ENCODE measurements around the gene ATP4A. TPM values are rescaled to one million over a fixed set of nuclear protein-coding genes. Genes with fewer than 3 reads are reported as not detected.

ATP4A gene
- polyA plus RNA-seq, 1 donor: not detected

DNA sequence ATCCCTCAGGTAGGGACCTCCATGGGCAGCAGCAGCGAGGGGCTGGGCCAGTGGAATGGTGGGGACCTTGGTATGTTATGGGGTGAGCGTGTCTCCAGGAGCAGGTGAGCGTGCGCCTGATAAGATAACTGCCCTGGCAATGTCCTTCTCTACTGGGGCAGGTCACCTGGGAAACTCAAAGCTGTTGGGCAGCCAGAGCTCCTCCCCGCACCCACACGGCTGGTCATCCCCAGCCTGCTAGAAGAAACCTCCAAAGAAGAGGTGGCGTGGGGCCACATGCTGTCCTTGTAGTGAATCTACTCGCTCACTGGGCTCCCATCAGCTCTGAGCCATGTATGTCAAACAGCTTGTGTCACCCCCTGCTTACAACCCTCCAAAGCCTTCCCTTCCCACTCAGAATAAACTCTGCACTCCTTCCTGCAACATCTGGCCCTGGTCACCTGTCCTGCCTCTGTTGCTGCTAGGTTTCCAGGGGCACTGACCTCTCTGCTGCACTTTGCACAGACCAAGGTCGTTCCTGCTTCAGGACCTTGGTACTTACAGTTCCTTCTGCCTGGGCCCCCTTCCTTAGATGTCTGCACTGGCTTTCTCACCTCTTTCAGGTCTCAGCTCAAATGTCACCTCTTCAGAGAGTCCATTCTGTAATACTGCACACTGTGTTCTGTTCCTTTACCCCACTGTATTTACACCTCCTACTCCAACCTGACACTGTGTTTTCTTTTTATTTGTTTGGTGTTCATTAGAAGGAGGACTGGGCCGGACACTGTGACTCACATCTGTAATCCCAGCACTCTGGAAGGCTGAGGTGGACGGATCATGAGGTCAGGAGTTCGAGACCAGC is 1.8 kb upstream of the ATP4A start:
- DNase-seq (ENCODE audit: low read depth): no peak

DNA sequence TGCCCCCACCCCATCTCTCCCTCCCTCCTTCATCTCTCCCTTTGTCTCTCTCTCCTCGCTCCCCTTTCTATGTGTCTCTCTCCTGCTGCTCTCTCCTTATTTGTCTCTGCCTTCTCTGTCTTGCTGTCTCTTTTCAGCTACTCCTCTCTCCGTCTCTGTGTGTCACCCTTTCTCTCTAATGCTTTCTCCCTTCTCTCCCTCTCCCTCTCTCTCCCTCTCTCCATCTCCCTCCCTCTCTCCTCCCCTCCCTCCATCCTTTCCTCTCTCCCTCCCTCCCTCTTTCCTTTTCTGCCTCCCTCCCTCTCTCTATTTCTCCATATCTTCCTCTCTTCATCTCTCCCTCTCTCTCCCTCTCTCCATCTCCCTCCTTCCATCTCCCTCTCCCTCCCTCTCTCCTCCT is 682 bp downstream of the ATP4A start:
- no peak for DNase-seq (ENCODE audit: low read depth)

DNA sequence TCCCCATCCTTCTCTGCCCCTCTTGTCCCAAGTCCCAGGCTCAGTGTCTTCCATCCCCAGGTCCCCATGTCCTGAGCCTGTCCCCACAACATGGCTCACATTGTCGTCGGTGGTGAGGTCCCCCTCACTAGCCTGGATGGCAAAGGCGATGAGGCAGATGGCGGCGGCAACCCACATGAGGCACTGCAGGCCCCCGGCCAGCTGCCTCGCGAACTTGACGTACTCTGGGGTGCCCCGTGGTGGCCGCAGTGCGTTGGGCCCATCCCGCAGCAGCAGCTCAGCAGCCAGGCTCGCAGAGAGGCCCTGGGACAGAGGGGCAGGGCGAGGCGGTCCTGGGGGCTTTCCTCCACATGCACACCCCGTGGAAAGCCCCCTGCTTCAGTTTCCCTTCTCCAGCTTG is 1.1 kb downstream of the ATP4A start:
- no peak for DNase-seq (ENCODE audit: low read depth)

DNA sequence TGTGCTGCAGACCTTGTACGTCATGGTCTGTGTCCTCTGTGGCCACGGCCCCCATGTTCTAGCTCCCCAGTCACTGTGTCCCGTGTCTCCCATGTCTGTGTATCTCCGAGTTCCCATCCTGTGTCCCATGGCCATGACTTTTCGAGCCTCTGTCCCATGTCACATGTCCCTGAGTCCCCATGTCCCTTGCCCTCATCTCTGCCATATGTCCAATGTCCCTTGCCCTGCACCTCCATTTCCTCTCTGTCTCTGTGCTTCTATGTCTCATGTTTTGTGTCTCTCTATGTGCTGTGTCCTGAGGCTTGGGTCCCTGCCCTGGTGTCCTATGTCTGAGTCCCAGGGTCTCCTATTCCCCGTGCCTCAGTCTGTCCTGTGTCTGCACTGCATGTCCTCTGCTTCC is 2.0 kb downstream of the ATP4A start:
- no peak for DNase-seq (ENCODE audit: low read depth)

DNA sequence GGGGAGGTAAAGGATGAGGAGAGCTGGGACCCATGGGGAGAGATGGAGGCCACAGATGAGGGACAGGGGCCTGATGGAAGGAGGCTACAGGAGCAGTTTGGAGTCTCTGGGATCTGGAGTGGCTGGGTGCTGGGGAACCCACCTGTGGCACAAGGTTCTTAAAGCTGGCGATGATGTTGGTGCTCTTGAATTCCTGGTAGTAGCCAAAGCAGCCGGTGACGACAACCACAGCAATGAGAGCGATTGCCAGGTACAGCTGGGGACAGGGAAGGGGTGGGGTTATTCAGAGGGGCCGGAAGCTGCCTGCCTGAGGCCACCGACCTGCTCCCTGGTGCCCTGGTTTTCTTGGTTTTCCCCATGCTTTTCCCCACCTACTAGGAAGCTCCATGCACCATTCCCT is 2.8 kb downstream of the ATP4A start:
- no peak for DNase-seq (ENCODE audit: low read depth)

DNA sequence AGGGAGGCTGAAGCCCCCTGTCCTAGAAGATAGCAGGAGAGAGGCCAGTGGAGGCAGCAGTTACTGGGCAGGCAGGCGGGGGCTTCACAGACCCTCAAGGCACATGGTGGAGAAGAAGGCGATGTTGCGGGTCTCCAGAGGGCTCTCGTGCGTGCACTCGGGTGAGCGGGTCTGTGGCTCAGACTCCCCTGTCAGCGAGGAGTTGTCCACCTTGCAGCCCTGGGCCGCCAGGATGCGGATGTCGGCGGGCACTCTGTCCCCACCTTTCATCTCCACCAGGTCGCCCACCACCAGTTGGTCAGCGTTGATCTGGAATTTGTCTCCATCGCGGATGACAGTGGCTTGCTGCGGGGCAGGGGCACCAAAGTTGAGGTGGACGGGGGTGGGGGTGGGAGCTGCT is 3.2 kb downstream of the ATP4A start:
- no peak for DNase-seq (ENCODE audit: low read depth)

DNA sequence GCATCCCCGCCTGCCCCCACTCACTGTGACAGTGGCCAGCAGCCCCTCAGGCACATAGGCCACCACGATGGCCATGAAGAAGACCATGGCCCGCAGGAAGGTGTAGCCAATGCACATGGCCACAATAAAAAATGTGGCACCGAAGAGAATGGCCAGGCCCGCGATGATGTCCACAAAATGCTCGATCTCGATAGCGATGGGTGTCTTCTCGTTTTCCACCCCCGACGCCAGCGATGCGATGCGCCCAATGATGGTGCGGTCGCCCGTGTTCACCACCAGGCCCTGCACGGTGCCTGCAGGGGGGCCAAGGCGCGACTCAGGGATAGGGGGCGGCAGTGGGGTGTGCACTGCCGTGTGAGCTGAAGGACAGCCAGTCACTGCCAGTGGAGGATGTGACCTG is 3.7 kb downstream of the ATP4A start:
- no peak for DNase-seq (ENCODE audit: low read depth)

DNA sequence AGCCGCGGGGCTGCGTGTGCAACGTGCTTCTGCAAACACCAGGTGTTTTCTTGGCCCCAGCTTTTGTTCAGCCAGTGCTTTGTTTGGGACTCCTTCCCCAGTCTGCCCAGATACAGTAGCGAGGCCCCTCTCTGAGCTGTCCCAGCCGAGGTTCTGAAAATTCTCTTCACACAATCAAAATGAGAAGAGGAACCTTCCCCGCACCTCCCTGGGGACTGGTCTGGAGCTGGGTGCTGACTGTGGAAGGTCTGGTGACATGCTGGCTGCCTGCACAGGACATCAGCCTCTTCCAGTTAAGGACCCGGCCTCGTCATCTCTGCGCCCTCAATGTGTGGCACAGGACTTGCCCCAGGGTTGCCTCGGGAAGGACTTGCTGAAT is 4.2 kb downstream of the ATP4A start:
- no peak for DNase-seq (ENCODE audit: low read depth)

DNA sequence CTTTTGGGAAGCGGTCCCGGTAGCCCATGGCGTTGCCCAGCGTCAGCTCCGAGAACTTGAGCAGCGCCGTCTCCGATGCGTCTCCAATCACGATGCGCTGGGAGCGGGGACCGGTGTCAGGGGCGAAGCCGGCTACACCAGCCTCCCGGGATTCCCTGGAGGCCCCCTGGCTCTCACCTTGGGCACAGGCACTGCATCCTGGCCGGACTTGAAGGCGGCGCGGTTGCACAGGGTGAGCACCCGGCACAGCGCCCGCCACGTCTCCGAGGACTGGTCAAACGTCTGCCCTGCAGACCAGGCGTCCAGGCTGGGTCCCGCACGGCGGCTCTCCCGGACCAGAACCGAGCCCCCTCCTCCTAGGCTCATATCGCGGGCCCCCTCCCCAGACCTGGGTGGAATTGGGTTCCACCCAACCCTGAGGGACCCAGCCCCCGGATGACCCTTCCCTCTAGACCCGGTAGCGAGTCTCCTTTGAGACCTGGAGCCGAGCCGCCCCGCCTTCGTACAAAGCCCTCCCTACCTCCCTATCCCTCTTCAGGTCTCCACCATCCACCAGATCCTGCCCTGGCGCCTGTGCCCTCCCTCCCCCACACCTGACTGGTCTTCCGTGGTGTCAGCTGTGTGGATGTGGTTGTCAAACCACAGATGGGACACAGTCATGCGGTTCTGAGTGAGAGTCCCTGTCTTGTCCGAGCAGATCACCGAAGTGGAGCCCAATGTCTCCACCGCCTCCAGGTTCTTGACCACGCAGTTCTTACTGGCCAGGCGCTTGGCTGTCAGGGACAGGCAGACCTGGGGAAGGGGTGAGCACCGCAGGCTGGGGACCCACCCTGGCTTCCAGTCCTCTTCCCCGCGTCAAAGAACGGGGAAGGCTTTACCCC is 4.8 kb downstream of the ATP4A start:
- no peak for DNase-seq (ENCODE audit: low read depth)

DNA sequence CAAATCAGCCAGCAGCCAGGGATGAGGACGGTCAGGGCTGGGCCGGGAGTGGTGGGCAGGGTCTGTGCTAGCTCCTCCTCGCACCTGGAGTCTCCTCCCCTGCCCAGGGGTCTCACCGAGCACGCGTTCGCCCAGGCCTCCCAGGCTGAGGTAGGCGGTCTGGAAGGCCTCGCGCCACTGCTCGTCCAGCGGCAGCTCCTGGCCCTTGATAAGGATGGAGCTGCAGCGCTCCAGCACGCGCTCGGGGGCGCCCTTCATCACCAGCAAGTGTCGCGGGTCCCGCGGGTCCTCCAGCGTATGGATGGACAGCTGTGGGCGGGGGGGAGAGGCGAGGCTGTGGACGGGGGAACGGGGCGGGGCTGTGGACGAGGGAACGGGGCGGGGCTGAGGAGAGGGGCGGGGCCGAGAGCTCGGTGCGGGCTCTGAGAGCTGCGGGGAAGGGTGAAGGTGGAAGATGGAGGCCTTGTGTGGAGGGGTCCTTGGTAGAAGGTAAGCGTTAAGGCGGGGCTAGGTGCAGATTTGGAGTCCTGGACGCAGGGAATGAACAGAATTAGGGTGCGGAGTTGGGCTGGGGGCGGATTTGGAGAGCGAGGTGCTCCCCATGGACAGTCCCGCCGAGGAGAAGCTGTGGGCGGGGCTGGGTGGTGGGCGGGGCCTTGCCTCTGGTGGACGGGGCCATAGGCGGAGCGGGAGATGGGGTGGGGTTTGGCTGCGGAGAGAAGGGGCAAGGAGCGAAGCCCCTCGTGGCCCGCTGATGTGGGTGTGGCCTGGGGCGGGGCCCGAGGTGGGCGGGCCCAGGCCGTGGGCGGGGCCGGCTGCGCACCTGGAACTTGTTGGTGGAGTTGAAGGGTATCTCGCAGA is 5.7 kb downstream of the ATP4A start:
- DNase-seq (ENCODE audit: low read depth): no peak

DNA sequence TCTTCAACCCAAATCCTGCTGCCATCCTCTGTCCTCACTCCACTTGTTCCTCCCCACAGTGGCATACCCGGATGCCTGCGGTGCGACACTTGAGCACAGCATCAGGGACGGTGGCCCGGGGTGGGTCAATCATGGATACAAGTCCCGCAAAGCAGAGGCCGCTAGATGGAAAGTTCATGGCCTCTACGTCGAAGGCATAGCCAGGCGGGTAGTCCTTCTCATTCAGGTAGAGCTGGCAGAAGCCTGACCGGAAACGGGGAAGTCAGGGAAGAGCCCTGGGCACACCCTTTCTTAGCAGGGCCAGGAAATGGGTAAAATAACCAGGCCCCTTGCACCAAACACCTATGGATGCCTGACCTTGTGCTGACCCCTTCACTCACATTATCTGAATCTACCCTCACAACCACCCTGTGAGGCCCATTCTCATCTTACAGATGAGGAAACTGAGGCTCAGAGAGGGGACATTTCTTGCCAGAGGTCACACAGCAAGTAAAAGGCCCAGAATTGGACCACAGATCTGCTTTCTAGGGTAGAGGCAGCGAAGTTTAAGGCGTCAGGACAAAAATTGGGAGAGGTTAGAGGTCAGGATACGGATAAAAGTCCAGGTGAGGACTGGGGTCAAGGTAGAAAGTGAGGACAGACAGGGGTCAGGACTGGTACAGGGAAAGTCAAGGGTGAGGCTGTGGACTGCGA is 6.5 kb downstream of the ATP4A start:
- DNase-seq (ENCODE audit: low read depth): no peak

DNA sequence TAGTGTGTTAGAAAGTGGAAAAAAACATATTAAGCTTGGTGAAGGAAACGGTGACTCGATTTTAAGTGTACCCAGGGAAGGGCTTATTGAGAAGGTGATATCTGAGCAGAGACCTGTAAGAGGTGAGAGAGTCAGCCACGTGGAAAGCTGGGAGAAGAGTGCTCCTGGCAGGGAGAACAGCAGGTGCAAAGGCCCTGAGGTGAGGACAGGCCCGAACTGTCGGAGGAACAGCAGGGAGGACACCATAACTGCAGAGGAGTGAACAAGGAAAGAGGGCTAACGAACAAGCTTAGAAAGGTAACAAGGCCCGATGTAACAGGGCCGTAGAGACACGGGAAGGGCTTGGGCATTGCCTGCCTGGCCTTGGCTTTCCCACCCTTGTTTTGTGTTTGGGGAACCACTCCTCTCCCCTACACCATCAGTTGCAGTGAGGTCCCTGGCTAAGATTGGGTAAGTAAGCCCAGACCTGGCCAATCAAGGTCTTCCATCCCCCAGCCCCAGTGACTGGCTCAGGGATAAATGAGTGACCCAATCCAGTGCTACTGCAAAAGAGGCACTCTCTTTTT is 7.3 kb downstream of the ATP4A start:
- no peak for DNase-seq (ENCODE audit: low read depth)

DNA sequence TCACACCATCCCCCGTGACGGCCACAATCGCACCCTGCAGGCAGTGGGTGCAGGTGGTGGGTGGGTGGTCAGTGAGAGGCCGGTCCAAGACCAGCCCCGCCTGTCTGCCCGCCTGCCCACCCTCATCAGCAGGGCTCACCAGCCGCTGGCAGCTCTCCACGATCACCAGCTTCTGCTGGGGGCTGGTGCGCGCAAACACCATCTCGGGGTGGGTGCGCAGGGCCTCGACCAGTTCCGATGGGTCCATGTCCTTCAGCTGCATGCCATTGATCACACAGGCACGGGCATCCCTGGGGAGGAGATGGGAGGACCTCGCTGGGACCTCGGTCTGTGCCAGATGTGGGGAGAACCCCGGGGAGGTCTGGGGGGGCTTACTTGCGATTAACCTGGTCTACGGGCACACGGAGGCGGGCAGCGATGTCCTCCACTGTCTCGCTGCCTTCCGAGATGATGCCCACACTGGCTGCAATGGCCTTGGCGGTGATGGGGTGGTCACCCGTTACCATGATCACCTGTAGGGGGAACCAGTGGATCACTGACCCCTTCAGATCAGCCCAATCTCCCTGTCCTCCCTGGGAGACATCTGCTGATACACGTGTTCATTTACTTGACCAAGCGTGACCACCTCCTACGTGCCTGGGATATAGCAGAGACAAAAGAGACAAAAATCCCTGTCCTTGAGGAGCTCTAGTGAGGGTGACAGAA is 8.0 kb downstream of the ATP4A start:
- no peak for DNase-seq (ENCODE audit: low read depth)

DNA sequence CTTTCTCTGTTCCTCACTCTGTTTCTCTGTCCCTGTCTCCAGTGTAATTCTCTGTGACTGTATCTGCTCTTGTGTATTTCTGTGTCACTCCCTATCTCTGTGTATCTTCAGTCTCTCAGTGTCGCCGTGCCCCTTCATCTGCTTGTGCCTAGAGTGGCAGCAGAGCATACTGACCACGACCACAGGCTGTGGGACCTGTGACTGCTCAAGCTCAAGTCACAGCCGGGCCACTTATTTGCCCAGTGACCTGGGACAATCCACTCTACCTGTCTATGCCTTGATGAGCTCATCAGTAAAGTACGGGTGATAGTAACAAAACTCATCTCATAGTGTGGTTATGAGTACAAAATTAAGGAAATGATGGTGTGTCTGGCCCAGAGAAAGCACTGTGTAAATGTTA is 9.4 kb downstream of the ATP4A start:
- no peak for DNase-seq (ENCODE audit: low read depth)

DNA sequence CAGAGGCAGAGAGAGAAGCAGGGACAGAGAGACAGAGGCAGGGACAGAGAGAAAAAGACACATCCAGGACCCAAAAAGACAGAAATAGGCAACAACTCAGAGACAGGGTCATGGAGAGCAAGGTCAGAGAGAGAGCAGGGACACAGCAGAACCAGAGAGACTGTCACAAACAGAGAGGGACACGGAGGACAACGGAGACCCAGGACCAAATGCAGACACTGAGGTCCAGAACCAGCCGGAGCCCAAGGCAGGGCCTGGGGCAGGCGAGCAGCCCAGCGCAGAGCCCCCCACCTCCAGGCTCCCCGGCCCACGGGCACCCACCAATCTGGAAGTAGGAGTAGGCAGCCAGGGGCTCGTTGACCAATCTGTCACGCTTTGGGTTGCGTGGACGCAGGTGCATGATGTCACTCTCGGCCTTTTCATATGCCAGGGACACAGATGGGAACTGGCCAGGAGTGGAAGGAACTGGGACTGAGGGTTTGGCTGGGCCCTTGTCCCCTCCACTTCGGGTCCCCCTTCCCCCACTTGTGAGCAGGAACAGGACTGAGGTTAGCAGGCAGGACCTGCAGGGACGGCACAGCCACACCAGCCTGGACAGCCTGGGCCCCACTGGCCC is 10.0 kb downstream of the ATP4A start:
- DNase-seq (ENCODE audit: low read depth): no peak

DNA sequence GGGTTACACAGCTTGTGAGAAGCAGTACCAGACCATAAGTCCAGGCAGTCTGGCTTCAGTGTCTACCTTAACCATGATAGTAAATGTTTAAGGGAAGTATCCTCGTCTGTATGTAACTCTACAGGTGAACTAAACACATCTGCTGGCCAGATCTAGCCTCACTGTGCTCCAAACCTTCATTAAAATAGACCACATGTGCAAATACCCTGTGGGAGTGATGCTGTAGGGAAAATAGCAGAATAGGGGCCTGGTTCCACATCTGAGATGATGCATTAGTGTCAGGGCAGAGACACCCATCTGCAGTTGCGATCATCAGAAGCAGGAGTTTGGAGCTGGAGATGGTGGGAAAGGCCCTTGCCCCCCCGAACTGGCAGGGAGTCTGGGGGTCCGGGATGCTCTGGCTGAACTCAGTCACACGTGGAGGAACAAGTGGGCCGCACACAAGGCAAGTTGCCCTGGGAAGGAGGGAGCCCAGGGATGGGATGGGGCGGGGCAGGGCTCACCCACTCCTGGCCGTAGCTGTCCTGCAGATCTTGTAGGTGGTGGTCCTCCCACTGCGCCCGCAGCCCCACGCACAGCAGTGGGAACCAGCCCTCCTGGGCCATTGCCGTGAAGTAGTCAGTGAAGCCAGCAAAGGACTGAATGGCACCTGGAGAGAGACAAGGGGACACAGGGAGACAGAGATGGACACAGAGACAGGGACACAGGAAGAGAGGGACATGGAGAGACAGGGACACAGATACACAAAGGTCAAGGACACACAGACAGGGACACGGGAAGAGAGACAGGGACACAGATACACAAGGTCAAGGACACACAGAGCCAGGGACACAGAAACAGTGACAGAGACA is 10.7 kb downstream of the ATP4A start:
- no peak for DNase-seq (ENCODE audit: low read depth)

DNA sequence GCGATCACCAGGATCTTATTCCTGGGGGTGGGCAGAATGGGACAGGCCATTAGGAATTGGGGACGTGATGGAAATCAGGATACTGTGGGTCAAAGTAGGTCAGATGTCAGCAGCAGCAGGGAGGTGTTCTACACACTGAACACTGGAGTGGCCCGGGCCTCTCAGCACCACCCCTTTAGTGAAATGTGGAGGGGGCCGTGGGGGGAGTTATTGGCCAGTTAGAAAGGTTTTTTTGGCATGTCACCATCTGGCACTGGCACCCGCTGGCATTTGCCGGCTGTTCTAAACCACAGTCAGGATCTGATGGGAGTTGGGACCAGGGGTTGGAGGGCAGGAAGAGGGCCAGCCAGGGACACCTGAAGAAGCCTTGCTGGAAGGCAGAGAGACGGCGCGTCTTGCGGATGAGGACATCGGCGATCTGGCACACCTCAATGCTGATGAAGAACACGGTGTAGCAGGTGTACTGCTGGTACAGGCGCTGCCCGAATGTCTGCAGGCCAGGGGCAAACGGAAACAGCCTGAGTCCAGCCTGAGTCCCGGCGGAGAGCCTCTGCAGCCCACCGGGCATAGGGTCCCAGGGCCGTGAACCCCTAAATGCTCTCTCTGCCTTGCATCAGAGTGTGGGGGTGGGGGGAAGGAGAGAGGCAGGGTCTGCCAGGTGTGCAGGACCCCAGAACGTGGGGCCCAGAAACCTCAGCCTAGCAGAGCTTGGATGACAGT is 12.2 kb downstream of the ATP4A start:
- DNase-seq (ENCODE audit: low read depth): no peak

DNA sequence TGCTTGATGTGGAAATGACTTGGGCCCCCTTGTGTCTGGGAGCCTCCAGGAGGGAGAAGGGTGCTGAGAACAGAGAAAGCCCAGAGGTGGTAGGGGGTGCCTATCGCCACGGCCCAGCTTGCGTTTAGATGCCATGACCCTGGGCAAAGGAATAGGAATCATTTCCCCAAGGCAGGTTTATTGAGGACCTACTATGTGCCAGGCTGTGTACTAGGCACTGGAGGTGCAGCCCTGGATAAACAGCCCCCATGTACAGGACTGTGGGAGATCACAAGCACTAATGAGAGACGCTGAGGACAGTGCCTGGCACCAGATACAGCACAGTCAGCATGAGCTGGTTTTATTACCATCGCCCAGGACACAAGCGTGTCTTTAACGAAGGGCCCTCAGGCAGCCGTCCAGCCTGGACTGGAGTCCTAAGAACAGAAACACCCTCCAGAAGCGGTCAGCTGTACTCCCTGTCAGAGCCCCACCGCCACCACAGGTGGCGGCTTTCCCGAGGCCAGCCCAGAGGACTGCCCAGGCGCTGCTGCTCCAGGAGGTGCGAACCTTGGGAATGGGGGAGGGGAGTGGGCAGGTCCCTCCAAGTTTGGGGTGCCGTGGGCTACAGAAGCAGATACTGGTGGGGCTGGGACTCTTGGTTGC is 13.5 kb downstream of the ATP4A start:
- no peak for DNase-seq (ENCODE audit: low read depth)
